Measurements from ENCODE around the gene P3H3.

The P3H3 gene

GRCh38 chr12:6818222-6818621 is 10.0 kb upstream of the P3H3 start (continued):
- TF ChIP-seq ZEB2 (tag by site-specific recombination; IDR thresholded peaks at IDR 0.05) = no peak
- TF ChIP-seq ZNF473 (tag by site-specific recombination; IDR thresholded peaks at IDR 0.05) = no peak

- Histone ChIP-seq H3K4me1 (ENCODE audit: control insufficient read depth, insufficient read depth, low read length) (peaks cover 6% of the 10 kb centered on the region; the same call in 1 of the 2 replicates), H3K4me3 (ENCODE audit: low read depth, low read length) (no peak overlapping the region), H3K36me3 (ENCODE audit: control insufficient read depth in 2 of 2, insufficient read depth in 1 of 2, low read length in 2 of 2) (no peaks in the 10 kb centered on the region), H3K27ac (ENCODE audit: extremely low read depth, low read depth, low read length) (no peak overlapping the region), H3K9me3 (ENCODE audit: control insufficient read depth, insufficient read depth, low read depth, low read length) (no peaks in the 10 kb centered on the region)
- TF ChIP-seq ZFP41 (tag by site-specific recombination; IDR thresholded peaks at IDR 0.05; ENCODE audit: borderline replicate concordance) (no peak), HOXA7 (CRISPR knock-in tag; IDR thresholded peaks at IDR 0.05; ENCODE audit: borderline replicate concordance) (no peak), CTCF (tag by site-specific recombination; IDR thresholded peaks at IDR 0.05) (no peak), ZBTB48 (tag by site-specific recombination; IDR thresholded peaks at IDR 0.05) (no peak), ZNF501 (tag by site-specific recombination; IDR thresholded peaks at IDR 0.05) (no peak), ZNF146 (tag by site-specific recombination; IDR thresholded peaks at IDR 0.05) (no peak), ZEB2 (tag by site-specific recombination; IDR thresholded peaks at IDR 0.05) (no peak), GFI1B (tag by site-specific recombination; IDR thresholded peaks at IDR 0.05) (no peak), ZSCAN5A (tag by site-specific recombination; IDR thresholded peaks at IDR 0.05) (no peak), ZFP3 (tag by site-specific recombination; IDR thresholded peaks at IDR 0.05; ENCODE audit: low read depth) (no peak), ZNF488 (tag by site-specific recombination; IDR thresholded peaks at IDR 0.05) (no peak), ZNF600 (tag by site-specific recombination; IDR thresholded peaks at IDR 0.05) (no peak), ZXDB (tag by site-specific recombination; IDR thresholded peaks at IDR 0.05) (no peak), ZNF785 (tag by site-specific recombination; IDR thresholded peaks at IDR 0.05) (no peak), TCF7L2 (IDR thresholded peaks at IDR 0.05; ENCODE audit: borderline replicate concordance, low read depth, low read length) (no peak), ZNF423 (tag by site-specific recombination; IDR thresholded peaks at IDR 0.05) (no peak), ZNF624 (tag by site-specific recombination; IDR thresholded peaks at IDR 0.05) (no peak), EGR2 (tag by site-specific recombination; IDR thresholded peaks at IDR 0.05; ENCODE audit: low read depth) (no peak), ZNF548 (tag by site-specific recombination; IDR thresholded peaks at IDR 0.05) (no peak), ZNF174 (tag by site-specific recombination; IDR thresholded peaks at IDR 0.05) (no peak)
- CTCF ChIA-PET = interaction anchor here (2.0 kb wide), 1 partner anchor 66 kb away, joined by 9 read pairs; the partner anchor contains the start of gene MLF2
- POLR2A ChIA-PET = no interaction called here
These were observed 9.6 kb upstream of the P3H3 start for GRCh38 chr12:6818645-6819044.
